ENCODE measurements around the gene AP4E1. TPM values are rescaled to one million over a fixed set of nuclear protein-coding genes. Genes with fewer than 3 reads are reported as not detected.

The AP4E1 gene
- total and polyA plus RNA-seq, 2 of the 8 experiments (the other 6 are each of a cell fraction or from before 2014, with no cell fraction given): 1.4 to 10.9 TPM

GRCh38 chr15:51038162-51038973 is 129.9 kb downstream of the AP4E1 start (continued):
- TF ChIP-seq TCF12 (IDR thresholded peaks at IDR 0.05; ENCODE audit: low read depth, low read length): no peak
